Activated naive CD8-positive, alpha-beta T cell treated with anti-CD3 and anti-CD28 coated beads, Interleukin-2, amount 50 U/mL, for 16 hours (primary cell): ENCODE measurements around the gene GABPB1.

Experiments
- DNase-seq: peaks from one replicate; pipeline ENCODE4 v3.0.0-alpha.2; 2020; ENCODE audit warnings: low read depth, low spot score

The GABPB1 gene

DNA sequence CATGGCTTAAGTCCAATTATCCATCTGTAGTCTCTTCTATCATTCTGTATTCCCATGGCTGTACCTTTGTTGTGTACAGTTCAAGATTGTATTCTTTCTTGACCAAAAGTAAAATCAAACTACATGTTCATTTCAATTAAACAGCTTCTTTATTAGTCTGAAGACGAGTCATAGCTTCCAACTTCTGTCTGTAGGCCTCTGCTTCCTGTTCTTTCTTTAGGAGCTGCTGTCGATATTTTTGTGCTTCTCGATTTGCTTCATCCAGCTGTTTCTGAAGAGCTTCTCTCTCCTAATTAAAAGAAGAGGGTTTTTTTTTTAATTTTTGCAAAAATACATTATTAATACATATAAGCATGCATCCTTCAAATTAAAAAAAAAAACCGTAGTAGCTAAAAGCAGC lies 76.5 kb downstream of the GABPB1 start:
- DNase-seq = no peak

DNA sequence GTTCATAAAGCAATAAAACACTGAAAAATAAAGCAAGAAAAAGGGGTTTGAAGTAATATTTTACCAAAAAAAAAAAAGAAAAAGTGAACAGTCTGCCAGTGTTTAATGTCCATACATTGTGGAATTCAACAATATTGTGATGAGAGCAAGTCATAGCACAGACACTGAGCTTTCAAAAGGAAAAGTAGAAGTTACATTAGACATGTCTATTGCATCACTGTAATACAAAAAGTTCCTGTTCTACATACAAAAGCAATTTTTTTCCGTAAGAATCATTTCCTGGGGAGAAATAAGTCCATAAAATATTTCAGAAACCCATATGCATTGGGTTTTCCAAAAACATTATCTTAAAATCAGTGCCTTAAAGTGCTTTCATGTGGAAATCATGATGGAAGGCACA lies 77.6 kb downstream of the GABPB1 start:
- DNase-seq = no peak

DNA sequence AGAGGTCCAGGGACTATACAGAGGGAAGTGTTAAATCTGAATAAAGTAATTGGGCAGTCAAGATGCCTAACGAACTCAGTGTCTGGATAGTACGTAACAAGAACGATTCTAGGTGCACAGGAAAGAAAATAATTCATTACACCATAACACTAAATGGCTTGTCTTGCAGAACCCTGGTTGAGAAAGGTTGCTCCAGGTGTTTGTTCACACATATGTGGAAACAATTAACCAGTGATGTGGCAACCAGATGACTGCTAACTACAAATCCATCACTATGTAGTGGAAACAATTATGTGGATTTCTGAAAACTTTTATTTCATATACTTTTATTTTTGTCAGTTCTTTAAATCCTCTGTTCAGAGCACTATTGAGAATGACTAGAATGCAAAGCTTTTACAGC lies 79.1 kb downstream of the GABPB1 start:
- DNase-seq = no peak

DNA sequence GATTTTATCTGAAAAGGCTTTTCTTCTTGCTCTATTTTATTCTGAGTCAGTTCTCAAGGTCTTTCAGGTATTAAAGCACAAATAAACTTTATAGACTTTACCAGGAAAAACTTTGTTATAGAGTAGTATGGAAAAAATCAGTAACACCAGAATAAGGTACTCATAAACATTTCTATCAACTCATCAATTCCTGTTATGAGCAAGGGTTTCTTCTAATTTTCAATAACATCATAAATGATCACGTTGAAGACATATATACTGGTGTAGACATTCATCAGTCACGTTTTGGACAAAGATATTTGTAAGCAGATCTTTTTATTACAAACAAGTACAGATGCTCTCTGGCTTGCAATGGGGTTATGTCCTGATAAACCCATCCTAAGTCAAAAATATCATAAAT lies 79.9 kb downstream of the GABPB1 start:
- no peak for DNase-seq

DNA sequence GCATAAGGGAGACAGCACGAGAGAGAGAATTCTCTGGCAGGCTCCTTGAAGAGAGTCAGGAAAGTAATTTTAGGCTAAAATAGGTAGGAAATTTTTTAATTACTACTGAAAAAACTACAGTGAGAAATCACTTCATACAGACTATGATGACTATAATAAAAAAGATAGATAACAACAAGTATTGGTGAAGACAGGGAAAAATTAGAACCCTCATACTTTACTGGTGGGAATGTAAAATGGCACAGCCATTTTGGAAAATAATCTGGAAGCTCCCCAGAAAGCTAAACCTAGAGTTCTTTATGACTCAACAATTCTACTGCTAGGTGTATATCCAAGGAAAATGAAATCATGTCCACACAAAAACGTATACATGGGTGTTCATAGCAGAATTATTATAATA lies 87.4 kb downstream of the GABPB1 start:
- DNase-seq = no peak

DNA sequence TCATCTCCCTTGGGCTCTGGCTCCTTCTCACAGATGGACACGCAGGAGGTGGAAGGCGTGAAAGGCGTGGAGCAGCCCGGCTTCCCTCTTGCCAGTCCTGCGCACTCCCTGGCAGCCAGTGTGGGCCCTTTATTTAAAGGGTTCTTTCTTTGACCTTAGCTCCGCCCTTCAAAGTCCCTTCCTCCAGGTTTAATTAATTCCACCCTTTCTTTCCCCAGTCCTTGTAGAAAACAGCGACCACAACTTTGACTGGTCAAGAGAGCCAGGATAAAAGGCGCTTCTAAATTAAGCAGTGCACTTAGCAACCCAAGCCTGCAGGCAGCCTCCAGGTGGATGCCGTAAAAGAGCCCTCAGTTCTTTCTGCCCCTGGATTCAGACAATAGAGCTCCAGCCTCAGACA lies 89.4 kb downstream of the GABPB1 start, which contains the start of gene HDC:
Gene HDC (minus strand): TSS at position 107 of the 400 bp plus-strand sequence. CDS start 103 bp downstream, at position 4.
- DNase-seq = no peak

DNA sequence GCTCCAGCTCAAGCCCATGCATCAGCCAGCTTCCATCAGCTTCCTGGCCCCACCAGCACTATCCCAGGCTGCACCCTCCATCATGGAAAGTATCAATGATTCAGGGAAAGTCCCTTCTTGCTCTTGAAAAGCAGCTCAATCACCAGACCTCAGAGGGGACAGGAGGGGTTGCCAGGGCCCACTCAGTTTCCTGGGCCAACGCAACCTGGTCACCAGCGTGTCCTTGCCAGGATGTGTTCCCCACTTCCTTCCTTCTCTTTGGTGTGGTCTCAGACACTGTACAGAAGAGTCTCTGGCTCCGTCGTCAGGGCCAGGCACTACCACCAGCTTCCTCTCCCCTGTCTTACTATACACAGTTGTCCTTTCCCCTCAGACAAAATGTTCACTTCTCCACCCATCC lies 92.5 kb downstream of the GABPB1 start:
- DNase-seq = no peak

DNA sequence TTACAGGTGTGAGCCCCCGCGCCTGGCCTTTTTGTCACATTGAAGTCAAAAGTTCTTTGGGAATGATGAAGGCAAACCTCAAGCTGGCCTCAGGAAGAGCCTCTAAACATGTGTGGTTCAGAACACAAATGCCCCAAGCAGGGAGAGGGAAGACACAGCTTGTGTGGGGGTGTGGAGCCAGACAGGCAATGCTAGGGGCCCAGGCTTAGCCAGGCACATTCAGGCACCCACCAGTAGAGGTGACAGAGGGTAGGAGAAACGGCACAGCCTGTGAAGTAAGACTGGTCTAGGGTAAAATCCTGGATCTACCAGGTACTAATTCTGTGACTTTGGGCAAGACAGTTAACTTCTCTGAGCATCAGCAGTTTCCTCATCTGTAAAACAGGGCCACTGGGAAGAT lies 93.0 kb downstream of the GABPB1 start:
- DNase-seq = no peak

DNA sequence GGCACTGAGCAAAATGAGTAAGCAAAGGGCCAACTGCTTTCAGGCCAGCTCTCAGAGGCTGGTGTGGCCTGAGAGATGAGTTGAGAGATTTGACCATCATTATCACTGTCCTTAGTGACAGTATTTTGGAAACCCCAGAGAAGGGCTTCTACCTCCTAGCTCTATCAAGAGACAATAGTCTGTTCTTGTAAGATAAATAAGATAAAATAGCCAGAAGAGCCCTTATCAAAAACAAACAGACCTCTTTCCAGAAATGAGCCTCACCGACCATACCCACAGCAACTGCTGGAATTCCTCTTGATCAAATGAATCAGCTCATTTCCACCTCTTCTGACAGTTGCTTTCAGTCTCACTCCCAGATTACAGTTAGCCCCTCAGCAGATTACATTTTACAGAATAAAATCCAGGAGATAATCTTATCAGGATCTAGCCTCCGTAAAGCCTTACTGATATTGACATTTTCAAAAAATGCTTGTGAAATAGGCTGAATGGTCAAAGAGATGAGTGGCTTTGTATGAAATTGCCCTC lies 94.0 kb downstream of the GABPB1 start:
- no peak for DNase-seq

DNA sequence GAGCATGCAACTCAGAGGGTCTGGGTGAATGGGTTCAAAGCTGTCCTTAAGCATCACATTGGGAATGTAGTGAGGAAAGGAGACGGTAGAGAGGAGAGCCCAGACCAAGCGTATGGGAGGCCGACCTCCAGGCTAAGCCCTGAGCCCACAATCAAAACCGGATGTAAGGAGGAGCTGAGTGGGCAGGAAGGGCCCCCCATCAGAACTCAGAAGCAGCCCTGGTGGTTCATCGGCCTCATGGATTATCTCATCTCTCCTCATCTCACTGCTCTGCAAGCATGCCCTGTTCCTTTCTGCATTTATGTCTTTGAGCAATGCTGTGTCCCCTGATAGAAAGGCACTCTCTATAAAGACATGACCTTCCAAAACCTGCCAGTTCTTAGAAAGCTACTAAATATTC lies 95.7 kb downstream of the GABPB1 start:
- no peak for DNase-seq

DNA sequence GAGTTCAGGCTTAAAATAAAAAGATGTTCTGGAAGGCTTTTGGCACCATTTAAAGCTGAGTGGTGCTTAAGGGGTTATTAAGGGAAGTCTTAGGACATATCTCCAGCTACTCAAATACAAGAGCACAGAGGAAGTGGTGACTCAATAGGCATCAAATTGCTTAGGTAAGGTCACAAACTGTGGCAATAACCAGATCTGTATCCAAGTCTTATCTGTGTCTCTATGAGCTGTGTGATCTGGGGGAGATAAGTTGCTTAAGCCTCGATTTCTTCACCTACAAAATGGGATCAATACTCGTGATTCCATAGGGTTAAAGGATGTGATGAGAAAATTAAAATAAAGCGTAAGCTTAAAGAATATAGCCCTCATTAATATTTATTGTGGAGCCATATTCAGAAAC lies 97.1 kb downstream of the GABPB1 start:
- DNase-seq = no peak

DNA sequence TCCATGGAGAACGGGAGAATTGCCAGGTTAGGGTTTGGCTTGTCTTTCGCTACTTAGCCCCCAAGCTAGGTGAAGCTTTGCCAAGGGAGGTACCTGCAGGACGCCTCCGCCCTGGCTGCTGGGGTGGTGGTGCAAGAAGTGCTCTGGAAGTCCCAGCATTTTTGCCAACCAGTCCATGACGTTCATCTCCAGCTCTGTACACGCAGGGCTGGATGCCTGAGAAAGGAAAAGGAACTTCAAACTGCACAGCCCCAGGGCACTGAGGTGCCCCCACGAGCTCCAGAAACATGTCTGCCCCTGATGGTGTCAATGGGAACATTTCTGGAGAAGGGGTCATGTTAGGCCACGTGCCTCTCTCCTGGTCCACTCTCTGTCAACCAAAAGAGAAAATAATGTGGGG lies 97.7 kb downstream of the GABPB1 start:
- no peak for DNase-seq

DNA sequence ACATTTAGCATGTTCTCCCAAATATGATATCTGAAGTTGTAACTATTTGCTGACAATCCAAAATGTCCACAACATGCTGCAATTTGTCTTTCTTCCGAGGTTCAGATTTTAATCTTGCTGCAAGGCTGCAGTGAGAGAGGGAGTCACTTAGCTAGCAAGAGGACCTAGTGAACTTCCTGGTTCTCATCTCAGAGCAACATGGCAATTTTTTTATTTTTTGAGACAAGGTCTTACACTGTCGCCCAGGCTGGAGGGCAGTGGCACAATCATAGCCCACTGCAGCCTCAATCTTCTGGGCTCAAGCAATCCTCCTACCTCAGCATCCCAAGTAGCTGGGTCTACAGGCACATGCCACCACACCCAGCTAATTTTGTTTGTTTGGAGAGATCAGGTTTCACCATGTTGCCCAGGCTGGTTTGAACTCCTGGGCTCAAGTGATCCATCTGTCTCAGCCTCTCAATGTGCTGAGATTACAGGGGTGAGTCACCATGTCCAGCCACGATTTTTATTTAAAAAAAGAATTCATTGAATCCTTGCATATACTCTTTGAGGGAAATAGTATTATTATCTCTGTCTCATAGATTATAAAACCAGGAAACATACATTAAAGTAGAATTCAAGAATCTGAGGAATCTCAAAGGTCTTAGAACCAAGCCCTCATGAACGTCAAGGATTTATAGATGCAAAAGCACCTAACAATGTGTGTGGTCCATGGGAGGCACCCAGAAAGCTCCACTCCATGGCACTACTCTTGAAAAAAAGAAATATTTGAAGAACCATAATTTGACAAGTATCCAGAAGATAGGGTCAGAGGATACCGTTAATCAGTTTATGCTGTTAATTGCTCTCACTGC lies 98.6 kb downstream of the GABPB1 start:
- no peak for DNase-seq

DNA sequence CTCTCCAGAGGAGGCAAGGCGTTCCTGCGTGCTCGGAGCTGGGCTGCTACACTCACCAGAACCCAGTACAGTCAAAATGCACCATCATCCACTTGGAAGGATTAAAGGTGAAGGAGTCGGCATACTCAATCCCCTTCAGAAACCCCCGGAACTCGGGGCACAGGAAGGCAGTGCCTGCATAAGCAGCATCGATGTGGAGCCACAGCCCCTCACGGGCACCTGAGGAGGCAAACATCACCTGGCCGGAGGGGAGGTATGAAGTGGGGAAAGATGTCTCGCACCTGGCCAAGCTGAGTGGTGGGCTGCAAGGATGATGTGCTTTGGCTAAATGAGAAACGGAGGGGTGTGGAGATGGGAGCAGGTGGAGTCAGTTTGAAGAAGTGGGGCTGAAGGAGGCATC lies 102.4 kb downstream of the GABPB1 start:
- no peak for DNase-seq

DNA sequence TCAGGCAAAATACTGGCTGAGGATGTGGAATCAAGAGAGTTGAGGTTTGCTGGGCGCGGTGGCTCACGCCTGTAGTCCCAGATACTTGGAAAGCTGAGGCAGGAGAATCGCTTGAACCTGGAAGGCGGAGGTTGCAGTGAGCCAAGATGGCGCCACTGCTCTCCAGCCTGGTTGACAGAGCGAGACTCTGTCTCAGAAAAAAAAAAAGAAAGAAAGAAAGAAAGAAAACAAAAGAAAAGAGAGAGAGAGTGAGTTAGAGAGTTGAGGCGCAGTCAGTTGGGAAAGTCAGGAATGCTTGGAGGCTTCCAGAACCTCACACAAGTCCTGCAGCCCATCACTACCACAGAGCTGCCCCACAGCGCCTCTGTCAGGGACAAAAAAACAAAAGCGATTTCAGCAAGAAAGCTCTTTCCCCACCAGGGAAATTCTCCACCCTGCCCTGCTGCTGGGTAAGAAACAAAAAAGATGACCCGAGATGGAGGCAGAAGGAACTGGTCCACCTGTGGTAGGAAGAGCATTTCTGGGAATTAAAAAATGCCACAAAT lies 103.3 kb downstream of the GABPB1 start:
- DNase-seq = no peak

DNA sequence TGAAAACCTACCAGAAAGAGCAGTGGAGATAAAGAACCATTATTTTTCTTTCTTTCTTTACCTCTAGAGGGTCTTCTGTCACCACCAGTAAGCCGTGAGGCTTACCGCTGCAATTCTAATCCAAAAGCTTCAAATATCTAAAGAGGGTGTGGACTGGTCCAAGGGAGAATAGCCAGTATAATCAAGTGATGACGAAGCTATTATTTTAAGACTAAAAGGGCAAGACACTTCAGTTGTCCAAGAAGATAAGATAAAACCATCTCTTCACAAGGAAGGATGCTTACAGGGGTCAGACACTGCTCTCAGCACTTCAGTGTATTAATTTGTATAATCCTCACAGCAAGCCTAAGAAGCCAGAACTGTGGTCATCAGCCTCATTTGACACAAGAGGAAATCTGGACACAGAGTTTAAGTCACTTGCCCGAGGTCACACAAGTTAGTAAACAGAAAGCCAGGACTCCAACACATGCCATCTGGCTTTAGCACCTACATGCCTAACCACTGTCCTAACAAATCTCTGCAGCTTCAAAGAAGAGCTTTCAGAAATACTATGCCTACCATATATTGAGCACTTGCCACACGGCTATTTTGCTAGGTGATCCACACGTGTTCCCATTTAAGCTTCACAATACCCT lies 104.1 kb downstream of the GABPB1 start:
- DNase-seq = no peak

DNA sequence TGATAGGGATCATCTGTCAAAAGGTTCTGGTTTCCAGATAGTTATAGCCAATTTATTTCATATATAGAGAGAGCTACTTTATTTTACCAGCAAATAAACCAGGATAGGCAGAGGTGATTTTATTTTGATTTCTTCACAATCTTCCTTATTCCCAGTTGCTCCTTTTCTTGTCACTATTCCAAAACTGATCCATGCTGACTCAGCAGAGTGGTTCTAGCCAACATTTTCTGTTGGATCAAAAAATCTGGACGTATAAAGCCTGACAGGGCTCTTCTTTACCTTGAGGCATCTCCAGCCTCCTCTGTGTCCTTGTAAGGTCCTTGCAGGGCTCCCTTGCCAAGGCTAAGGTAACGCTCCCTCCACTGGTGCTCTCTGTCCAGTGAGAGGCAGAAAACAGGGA lies 105.3 kb downstream of the GABPB1 start:
- DNase-seq = no peak

DNA sequence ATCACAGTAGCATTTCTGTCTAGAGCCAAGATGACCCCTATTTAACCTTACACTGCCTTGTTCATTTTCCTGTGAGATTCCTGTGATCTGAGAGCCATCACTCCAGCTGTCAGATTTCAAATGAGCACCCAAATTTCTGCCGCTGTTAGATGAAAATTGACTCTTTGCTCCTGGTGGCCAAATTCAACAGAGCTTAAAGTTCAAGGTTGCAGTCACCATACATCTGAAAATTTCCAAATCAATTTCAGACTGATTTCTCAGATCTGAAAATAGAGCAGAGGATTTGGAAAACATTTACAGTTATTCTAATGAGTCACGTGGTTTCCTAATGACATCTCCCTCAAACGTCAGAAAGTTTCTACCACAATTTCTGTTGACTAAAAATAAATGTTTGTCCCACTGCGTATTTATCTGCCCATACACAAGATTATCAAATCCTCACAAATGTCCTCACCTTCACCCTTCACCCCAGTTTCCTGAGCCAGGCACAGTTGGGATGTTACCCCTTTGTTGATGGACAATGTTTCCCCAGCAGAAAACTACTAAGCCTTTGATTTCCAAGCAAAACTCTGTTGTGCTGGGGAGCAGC lies 105.9 kb downstream of the GABPB1 start:
- no peak for DNase-seq

DNA sequence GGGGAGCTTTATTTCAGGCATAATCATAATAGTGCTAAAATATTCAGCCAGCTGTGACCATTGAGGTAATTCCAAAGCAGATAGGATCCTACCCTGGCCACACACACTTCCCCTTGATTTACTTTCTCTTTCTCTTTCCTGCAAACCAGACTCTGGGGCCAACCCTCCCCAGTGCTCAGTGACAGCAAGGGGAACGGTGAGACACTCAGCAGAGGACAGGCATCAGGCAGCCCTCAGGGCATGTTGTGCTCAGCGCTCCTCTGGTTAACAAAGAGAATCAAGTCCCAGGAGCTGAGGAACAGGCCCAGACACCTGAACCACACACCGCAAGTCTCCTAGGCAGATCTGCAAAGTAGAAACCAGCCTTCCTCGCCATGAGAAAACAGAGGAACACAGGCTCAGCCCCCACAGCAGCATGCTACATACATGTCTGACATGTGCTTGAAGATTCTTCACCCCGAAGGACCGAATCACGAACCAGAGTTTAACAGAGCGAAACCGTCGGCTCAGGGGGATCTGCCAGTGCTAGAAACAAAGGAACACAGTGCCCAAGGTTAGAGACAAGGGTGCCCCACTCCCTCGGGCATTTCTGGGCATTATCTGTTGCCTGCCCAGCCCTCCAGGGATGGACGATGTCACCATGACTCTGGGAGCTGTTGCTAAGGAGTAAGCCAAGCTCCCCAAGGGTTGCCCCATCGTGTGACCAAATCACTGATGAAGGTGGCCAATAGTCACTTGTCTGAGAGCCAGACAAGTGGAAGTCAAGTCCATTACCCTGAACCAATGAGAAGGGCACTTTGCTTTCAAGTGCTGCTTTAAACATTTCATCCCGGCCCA lies 107.0 kb downstream of the GABPB1 start:
- DNase-seq = no peak

DNA sequence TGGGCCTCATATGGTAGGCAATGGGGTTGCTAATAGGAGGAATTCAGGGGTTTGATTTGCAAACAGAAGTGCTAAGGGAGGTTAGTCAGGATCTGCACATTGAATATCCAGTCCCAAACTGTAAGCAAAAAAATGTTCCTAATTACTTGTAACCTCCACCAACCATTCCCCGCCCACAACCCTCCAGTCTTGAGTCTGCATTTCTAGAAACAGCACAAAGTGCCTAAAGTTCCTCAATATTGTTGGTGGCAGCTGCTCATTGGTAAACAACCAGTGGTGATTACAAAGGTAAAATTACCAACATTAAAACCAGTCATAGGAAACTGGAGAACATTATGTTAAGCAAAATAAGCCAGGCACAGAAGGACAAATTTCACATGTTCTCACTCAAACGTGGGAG lies 108.4 kb downstream of the GABPB1 start:
- DNase-seq = no peak

DNA sequence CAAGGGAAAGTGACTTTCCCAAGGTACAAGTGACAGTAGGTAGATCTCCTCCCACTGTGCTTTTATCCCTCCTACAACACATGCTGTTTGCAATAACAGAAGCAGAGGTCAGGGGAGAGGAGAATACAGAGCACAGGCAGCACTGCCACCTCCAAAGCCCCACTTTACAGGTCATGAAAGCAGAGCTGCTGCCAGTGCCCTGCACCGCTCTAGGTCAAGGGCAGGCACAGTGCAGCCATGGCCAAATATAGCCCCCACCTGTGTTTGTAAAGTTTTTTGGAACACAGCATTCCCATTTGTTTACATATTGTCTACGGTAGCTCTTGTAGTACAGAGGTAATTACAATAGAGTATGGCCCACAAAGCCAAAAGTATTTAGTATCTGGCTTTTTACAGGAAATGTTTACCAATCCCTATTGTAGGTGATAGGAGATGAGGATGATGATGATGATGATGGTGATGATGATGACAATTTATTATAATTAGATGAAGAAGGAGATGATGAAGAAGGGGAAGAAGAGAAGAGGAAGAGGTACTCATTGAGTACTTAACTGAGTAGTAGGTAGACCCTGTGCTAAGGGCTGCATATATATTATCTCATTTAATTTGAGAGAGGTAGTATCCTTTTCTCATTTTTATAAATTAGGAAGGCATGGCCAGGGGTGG lies 109.9 kb downstream of the GABPB1 start:
- no peak for DNase-seq
